ENCODE data around the gene GPX4. TPM values are rescaled to one million over a fixed set of nuclear protein-coding genes. Genes with fewer than 3 reads are reported as not detected.

The GPX4 gene
- total RNA-seq, 2 experiments from 2014 or later: 205 to 209 TPM

DNA sequence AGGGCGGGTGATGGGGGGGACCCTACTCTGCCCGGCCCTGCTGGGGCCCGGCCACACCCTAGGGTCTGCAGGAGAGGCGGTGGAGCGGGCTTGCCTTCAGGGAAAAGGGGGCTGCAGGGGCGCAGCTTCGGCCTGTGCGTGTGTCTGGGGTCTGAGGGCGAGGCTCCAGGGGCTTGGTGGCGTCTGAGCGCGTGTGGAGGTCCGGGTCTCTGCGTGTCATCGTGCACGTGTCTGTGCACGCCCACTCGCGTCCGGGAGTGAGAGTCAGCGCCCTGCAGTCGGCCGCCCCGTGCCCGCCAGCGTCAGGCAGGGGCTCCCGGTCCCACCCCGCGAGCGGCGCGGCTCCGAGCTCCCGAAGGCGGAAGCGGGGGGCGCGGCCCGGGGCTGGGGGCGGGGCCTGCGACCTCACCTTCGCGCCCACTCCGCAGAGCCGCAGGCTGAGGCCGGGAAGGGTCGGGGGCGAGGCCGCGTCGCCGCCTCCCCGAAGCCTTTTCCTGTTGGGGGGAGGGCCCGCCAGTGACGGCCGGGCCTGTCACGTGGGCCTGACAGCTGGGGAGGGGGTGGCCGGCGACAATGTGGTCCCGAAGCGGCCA is 37.0 kb upstream of the GPX4 start, which contains the start of gene ARHGAP45:
Gene ARHGAP45, plus strand, starts transcription at position 420 of the 593 bp plus-strand sequence. CDS start 239 bp downstream, outside the sequence.
- ChIA-PET CTCF (interaction anchor here (0.9 to 2.5 kb wide), 15 partner anchors 10 to 200 kb away, joined by 3 to 17 read pairs (median 5); partner anchors contain the start of genes GPX4 and WDR18), POLR2A (interaction anchor here (0.5 to 3.3 kb wide), 15 partner anchors 10 to 202 kb away, joined by 3 to 23 read pairs (median 6); partner anchors contain the start of genes ABCA7, CIRBP, CNN2 and GPX4)

DNA sequence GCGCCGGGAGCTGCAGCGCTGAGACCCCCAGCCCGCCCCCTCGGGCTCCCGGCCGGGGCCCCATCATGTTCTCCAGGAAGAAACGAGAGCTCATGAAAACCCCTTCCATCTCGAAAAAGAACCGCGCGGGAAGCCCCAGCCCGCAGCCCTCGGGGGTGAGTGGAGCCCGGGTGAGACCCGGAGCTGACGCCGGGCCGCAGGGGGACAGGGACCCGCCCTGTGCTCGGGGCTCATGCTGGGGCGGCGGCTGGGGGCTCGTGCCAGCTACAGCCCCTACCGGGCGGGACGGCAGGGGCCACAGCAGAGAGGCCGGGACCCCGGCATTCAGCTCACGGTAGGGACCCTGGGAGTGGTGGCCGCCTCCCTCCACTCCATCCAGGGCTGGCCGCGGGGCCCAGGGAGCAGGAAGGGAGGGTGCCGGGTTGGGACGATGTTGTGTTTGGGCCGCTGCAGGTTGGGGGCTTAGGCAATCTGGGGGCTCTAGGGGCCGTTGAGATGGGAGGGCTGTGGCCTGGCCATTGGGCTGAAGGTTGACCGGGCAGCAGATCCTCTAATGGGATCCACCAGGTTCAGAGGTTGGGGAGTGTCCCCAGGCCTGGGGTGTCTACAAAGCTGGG is 36.3 kb upstream of the GPX4 start:
- ChIA-PET CTCF (interaction anchor here (0.9 to 2.5 kb wide), 16 partner anchors 10 to 199 kb away, joined by 3 to 17 read pairs (median 5); partner anchors contain the start of gene GPX4), POLR2A (interaction anchor here (0.5 to 3.3 kb wide), 15 partner anchors 9 to 201 kb away, joined by 3 to 23 read pairs (median 6); partner anchors contain the start of genes ABCA7, CIRBP, CNN2 and GPX4)

DNA sequence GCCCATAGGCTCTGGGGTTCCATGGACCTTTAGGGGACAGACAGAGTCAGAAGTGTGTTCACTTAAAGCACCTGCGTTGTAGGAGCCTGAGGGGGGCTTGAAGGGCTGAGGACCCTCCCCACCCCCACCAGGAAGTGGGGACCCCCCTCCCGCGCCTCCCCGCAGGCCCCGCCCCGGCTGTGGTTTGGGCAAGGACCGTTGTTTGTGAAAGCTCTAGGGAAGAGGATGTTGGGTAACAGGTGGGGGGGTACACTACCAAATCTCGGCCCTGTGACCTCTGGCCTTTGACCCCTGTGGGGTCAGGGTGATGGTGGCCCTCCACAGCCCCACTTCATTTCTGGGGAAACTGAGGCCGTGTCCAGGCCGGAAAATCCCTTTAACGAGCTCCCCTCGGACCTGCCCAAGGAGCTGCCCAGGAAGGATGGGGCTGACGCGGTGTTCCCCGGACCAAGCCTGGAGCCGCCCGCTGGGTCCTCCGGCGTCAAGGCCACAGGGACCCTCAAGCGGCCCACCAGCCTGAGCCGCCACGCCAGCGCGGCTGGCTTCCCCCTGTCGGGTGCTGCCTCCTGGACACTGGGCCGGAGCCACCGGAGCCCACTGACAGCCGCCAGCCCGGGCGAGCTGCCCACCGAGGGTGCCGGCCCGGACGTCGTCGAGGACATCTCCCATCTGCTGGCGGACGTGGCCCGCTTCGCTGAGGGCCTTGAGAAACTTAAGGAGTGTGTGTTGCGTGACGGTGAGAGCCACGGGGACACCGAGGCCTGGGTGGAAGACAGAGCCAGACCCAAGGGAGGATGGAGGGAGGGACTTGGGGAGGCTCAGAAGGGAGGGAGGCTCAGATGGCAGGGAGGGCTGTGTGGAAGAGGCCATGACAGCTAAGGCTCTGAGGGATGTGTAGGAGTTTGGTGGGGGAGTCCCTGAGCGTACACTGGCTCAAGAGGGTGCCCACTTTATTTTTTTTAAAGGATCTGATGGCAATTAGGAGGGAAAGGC is 35.5 kb upstream of the GPX4 start:
- POLR2A ChIA-PET: interaction anchor here (0.5 to 3.3 kb wide), 12 partner anchors 8 to 63 kb away, joined by 3 to 23 read pairs (median 8); partner anchors contain the start of genes ABCA7, CNN2 and GPX4
- CTCF ChIA-PET: interaction anchor here (1.1 to 2.5 kb wide), 13 partner anchors 9 to 198 kb away, joined by 3 to 17 read pairs (median 7); partner anchors contain the start of gene GPX4

DNA sequence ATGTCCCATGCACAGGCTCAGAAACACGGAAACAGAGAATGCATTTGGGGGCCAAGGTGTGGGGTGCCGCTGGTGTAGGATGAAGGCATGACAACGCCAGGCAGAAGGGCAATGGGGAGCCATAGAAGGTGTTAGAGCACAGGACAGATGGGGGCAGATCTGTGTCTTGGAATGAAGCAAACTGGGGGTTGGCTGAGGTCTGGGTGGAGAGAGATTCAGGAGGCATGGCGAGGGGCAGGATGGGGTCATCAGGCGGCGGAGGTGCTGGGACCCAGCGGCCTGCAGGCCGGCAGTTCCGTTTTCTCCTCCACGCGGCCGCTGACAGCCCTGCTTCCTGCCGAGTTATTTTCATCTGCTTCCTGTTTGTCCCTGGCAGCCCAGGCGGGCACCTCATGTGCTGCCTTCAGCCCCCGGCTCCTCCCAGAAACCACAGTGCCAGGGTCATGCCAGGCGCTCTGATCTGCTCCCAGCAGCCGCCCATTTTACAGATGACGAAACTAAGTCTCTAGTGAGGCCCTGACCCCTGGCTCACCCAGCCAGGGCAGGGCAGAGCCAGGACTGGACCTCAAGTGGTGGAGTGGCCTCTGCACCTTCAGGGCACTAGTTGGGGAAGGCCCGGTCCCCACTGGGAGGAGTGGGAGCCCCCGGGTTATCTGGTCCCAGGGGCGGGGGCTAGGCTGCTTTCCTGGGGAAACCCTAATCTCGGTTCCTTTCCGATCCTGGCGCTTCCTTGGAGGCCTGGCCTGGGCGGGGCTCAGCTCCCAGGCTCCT is 34.6 kb upstream of the GPX4 start:
- ChIA-PET CTCF (interaction anchor here (2.0 to 2.5 kb wide), 2 partner anchors 13 to 34 kb away, joined by 7 to 8 read pairs; partner anchors contain the start of gene GPX4), POLR2A (interaction anchor here (2.7 to 3.3 kb wide), 2 partner anchors 7 to 35 kb away, joined by 21 to 23 read pairs; partner anchors contain the start of gene GPX4)

DNA sequence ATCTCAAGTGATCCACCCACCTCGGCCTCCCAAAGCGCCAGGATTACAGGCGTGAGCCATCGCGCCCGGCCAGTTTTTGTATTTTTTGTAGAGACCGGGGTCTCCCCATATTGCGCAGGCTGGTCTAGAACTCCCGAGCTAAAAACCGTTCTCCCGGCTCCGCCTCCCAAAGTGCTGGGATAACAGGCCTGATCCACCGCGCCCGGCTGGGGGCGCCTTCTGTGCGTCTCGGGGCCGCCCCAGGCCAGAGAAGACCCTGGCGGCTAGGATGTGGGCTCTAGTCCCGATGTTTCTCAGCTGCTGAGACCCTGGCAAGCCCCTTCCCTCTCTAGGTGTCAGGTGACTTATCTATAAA is 33.2 kb upstream of the GPX4 start:
- POLR2A ChIA-PET: interaction anchor here (0.6 kb wide), 1 partner anchor 67 kb away, joined by 3 read pairs; no protein-coding TSS in a partner anchor
- CTCF ChIA-PET: interaction anchor here (0.7 kb wide), 1 partner anchor 89 kb away, joined by 3 read pairs; no protein-coding TSS in a partner anchor

DNA sequence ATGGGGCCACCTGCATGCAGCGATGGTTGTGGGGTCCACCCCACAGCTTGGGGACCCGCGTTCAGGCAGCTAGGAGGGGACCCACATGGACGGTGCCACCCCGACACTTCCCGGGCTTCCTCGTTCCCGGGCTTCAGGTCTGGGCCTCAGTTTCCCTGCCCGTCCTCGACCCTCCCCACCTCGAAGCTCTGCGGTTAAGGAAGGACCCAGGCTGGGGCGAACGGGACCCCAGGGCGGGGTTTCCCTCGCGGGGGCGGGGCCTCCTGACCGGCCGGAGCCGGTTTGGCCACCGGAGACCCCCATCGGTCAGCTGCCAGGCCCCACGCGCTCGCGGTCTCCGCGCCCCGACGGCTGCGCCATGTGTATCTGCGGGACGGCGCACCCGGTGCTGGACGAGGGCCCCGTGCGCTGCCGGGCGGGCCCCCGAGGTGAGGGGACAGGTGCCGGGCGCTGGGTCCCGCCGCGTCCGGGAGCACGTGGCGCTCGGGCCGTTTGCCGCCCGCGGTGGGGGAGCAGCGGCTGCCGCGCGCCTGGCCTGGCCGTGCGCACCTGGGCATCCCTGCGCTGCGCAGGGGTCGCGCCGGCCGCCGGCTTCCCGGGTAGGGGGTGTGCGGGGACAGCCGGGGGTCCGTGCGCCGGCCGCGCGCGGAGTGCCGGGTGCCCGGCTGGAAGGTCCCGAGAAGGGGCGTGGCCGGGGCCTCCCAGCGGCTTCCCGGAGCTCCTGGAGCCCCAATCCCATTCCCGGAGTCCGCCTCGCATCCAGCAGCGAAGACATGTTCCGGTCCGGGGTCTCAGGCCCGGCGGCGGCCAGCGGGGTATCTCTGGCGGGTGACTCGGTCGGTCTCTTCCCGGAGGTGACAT is 32.6 kb upstream of the GPX4 start:
- POLR2A ChIA-PET: no interaction called here

DNA sequence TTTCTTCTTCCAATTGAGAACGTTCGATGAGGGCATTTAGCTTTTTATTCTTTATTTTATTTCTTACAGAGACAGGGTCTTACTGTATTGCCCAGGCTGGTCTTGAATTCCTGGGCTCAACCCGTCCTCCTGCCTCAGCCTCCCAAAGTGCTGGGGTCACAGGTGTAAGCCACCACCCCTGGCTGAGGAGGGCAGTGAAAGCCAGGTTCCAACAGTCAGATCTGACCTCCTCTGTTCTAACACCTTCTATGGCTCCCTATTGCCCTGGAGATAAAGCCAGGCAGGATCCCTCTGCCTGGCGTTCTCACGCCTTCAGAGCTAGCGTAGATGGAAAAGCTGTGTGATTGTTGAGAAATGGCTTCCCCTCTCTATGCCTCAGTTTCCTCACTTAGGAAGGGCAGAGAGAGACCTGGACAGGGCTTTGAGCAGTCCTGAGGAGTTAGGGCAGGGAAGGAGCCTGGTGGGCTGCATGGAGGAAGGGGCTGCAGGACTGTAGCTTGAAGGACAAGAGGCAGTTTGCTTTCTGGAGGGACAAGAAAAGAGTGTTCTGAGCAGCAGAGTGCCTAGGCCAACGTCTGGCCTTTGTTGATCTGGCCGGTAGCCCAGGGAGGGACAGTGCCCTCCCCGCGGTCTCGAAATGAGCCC is 31.3 kb upstream of the GPX4 start:
- ChIA-PET CTCF (interaction anchor here (0.8 to 2.0 kb wide), 2 partner anchors 16 to 121 kb away, joined by 3 to 6 read pairs; no protein-coding TSS in a partner anchor), POLR2A (interaction anchor here (1.1 kb wide), 1 partner anchor 11 kb away, joined by 3 read pairs; no protein-coding TSS in a partner anchor)

More for the DNA sequence above, 32.6 kb upstream of the GPX4 start:
- CTCF ChIA-PET: no interaction called here

DNA sequence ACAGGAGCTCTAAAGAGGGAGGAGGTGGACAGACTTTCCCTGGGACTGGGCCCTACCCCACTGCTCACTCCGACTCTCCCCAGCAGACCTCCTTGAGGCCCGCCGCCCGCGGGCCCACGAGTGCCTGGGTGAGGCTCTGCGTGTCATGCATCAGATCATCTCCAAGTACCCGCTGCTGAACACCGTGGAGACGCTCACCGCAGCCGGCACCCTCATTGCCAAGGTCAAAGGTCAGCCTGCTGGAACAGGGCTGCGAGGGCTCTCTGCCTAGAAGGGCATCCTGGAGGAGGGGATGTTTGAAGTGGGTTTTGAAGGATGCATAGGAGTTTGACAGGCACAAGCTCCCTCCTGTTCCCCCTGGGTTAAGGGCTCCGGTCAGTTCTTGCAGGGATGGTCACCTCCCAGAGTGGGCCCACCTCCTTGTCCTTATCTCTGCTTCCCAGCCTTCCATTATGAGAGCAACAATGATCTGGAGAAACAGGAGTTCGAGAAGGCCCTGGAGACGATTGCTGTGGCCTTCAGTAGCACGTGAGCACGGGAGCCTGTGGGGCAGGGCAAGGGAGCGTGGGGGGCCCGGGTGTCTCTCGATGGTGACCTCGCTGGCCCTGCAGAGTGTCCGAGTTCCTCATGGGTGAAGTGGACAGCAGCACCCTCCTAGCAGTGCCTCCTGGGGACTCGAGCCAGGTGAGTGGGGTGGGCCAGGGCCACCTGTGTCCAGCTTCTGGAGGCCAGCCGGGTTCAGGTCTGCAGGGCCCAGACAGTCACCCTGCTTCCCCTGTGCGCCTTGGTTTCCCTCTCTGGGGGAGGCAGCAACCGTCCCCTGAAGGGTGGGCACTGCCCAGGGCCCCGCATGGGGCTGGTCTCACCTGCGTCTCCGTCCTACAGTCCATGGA is 30.5 kb upstream of the GPX4 start:
- CTCF ChIA-PET: interaction anchor here (1.2 to 2.0 kb wide), 2 partner anchors 15 to 310 kb away, joined by 3 to 6 read pairs; no protein-coding TSS in a partner anchor

DNA sequence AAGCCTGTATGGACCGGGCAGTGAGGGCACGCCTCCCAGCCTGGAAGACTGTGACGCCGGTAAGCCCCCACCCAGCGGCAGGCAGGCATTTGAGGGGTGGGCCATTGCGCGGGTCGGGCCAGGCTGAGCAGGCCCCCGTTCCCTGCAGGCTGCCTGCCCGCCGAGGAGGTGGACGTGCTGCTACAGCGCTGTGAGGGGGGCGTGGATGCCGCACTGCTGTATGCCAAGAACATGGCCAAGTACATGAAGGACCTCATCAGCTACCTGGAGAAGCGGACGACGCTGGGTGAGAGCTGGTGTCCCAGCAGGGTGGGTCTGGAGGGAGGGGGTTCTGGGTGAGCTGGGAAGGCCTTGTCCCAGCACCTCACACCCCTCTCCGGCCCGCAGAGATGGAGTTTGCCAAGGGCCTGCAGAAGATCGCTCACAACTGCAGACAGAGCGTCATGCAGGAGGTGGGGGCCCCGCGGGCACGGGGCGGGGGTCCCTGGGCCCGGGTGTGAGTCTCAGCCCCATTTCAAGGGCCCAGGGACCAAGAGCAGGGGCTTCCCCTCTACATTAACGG is 29.8 kb upstream of the GPX4 start:
- POLR2A ChIA-PET: interaction anchor here (0.6 to 2.4 kb wide), 9 partner anchors 12 to 201 kb away, joined by 3 to 11 read pairs (median 4); partner anchors contain the start of genes ABCA7 and CIRBP
- CTCF ChIA-PET: interaction anchor here (0.9 to 2.3 kb wide), 6 partner anchors 9 to 309 kb away, joined by 3 to 15 read pairs (median 4); no protein-coding TSS in a partner anchor

More for the DNA sequence above, 30.5 kb upstream of the GPX4 start:
- POLR2A ChIA-PET: interaction anchor here (0.9 to 2.4 kb wide), 2 partner anchors 15 to 193 kb away, joined by 5 to 6 read pairs; no protein-coding TSS in a partner anchor

DNA sequence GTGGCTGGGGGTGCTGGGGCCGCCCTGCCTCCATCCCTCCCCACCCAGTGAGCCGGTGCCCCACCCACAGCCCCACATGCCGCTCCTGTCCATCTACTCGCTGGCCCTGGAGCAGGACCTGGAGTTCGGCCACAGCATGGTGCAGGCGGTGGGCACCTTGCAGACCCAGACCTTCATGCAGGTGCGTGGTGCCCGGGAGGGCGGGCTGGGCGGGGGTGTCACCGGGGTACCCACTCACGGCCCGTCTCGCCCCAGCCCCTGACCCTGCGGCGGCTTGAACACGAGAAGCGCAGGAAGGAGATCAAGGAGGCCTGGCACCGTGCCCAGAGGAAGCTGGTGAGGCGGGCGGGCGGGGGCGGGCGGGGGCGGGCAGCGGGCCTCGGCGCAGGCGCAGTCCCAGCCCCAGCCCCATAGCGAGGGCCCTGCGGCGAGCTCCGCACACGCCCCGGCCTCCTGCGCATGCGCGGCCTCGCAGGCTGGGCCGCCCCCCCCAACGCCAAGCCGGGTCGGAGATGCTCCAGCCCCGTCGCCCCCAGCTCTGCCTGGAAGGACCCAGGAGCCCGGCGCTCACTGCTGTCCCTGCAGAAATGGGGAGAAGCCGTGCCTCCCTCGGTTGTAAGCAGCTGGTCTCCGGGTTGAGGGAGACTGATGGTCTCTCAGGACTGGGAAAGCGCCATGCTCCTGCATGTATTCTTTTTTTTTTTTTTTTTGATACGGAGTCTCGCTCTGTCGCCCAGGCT is 29.1 kb upstream of the GPX4 start:
- CTCF ChIA-PET: interaction anchor here (0.5 to 2.3 kb wide), 7 partner anchors 10 to 172 kb away, joined by 3 to 15 read pairs (median 4); no protein-coding TSS in a partner anchor
- POLR2A ChIA-PET: interaction anchor here (0.6 to 2.4 kb wide), 12 partner anchors 11 to 212 kb away, joined by 3 to 12 read pairs (median 6); partner anchors contain the start of genes ABCA7 and CIRBP

DNA sequence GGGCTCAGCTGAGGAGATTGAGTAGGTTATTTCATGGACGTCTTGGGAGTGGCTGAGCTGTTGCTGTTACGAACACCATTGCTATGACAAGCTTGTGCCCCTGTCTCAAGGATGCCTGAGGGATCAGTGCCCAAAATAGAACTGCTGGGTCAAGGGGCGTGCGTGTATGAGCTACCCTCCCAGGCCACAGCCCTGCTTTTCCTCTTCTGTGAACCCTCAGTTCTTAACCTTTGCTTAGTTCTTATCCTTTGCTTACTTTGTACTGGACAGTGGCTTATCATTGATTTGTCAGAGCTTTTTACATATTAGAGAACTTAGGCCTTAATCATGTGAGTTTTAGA is 27.8 kb upstream of the GPX4 start:
- CTCF ChIA-PET: interaction anchor here (0.7 to 3.3 kb wide), 5 partner anchors 8 to 184 kb away, joined by 3 to 17 read pairs (median 5); partner anchors contain the start of gene ARHGAP45
- POLR2A ChIA-PET: interaction anchor here (0.7 to 2.9 kb wide), 6 partner anchors 8 to 47 kb away, joined by 5 to 23 read pairs (median 6); partner anchors contain the start of genes ABCA7 and ARHGAP45

DNA sequence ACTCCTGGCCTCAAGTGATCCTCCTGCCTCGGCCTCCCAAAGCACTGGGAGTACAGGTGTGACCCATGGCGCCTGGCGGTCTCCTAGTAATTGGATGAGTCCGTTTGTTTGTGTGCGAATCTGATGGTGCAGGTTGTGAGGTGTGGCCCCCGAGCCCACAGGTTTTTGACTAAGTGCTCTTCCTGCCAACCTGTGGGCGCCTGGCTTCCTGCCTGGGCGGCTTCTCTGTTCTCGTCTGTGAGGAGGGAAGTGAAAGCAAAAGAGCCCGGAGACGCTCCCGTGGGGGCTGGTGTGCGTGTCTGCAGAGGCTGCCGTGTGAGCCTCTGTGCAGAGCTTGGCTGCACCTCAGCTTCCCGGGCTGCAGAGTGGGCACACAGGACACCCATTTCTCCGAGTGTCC is 26.8 kb upstream of the GPX4 start:
- ChIA-PET CTCF (interaction anchor here (0.5 to 5.9 kb wide), 4 partner anchors 9 to 114 kb away, joined by 3 to 38 read pairs (median 10); partner anchors contain the start of gene ARHGAP45), POLR2A (interaction anchor here (0.6 to 2.9 kb wide), 7 partner anchors 9 to 95 kb away, joined by 3 to 23 read pairs (median 6); partner anchors contain the start of gene ARHGAP45)

DNA sequence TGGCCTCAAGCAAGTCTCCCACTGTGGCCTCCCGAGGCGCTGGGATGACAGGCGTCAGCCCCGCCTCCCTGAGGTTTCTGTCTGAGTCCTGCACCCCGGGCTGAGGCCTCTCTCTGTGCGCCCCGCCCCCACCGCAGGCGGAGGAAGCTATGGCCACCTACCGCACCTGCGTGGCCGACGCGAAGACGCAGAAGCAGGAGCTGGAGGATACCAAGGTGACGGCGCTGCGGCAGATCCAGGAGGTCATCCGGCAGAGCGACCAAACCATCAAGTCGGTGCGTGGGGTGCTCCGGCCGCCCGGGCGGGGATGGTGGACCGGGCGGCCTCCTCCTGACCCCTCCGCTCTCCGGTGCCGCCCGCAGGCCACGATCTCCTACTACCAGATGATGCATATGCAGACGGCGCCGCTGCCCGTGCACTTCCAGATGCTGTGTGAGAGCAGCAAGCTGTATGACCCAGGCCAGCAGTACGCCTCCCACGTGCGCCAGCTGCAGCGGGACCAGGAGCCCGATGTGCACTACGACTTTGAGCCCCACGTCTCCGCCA is 24.2 kb upstream of the GPX4 start:
- POLR2A ChIA-PET: interaction anchor here (0.6 to 2.7 kb wide), 7 partner anchors 11 to 134 kb away, joined by 3 to 21 read pairs (median 4); partner anchors contain the start of genes ARHGAP45 and RNU6-2
- CTCF ChIA-PET: interaction anchor here (0.7 to 5.9 kb wide), 5 partner anchors 10 to 164 kb away, joined by 3 to 38 read pairs (median 5); partner anchors contain the start of gene ARHGAP45

All from activated CD8-positive, alpha-beta memory T cell treated with anti-CD3 and anti-CD28 coated beads for 36 hours (primary cell).